ENCODE measurements around the gene SMC6.

The SMC6 gene

DNA sequence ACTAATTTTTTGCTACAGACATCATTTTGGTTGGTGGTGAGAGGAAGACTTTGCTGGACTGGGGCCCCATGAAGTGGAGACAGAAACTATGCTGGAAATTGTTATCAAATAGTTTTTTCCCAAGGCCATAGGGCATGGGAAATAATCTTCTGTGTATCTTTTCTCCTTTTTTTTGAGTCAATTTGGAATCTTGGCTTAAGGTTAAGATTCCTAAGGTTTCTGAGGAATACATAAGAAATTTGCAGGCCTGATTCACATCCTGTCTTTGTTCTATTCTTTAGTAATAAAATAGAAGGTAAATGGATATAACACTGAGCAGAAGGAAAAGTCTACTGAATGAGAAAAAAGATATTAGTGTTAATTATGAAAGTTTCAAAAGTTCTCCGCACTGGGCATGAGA lies 16.6 kb downstream of the SMC6 start:
- Histone ChIP-seq H3K4me1 (ENCODE audit: control insufficient read depth, low read depth, low read length) (no peaks in the 10 kb centered on the region), H3K27ac (ENCODE audit: low read length) (no peak overlapping the region), H3K9ac (ENCODE audit: low read length) (no peak overlapping the region), H3K9me3 (ENCODE audit: control insufficient read depth, low read depth, low read length) (no peaks in the 10 kb centered on the region), H3K4me3 (ENCODE audit: low read length) (no peak overlapping the region), H3K27me3 (ENCODE audit: control insufficient read depth, insufficient read depth, low read length) (no peaks in the 10 kb centered on the region), H3K36me3 (ENCODE audit: control insufficient read depth, low read depth, low read length) (peaks cover 78% of the 10 kb centered on the region)

DNA sequence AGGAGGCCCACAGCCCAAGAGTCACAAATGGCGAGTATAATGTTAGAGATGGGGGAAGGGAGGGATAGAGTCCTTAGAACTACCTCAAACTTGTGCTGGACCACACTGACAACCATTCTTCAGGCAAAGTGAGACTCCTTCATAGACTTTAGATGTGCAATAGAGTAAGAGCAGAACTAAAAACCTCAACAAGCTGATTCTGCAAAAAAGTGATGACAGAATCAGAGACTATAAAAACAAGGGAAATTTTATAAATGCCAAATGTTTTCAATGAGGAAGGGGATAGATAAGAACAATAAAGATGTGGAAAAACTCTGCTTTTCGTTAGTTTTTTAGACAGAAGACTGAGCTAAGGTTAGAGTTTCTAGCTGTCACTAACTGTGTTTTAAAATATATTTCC lies 17.7 kb downstream of the SMC6 start:
- Histone ChIP-seq H3K36me3 (ENCODE audit: control insufficient read depth, low read depth, low read length) (peaks cover 80% of the 10 kb centered on the region), H3K27me3 (ENCODE audit: control insufficient read depth, insufficient read depth, low read length) (no peaks in the 10 kb centered on the region), H3K9me3 (ENCODE audit: control insufficient read depth, low read depth, low read length) (no peaks in the 10 kb centered on the region), H3K4me1 (ENCODE audit: control insufficient read depth, low read depth, low read length) (no peaks in the 10 kb centered on the region), H3K27ac (ENCODE audit: low read length) (no peak overlapping the region), H3K4me3 (ENCODE audit: low read length) (no peak overlapping the region), H3K9ac (ENCODE audit: low read length) (no peak overlapping the region)

DNA sequence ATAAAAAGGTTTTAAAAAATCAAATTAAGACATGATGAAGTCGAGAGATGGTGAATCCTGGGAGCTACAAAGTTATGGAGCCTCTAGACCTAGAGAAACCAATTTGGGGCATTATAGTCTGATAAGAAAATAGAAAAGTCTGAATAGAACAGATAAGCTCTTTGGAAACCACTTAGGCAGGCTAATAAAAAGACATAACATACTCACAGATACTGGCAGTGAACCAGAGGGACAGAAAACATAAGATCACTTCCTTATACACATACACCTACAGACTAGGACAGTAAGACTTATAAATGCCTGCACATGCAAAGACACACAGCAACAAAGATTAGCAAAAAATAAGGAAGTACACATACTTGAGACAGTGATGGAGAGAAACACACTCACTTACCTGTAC lies 20.0 kb downstream of the SMC6 start:
- Histone ChIP-seq H3K27ac (ENCODE audit: low read length) (no peak overlapping the region), H3K36me3 (ENCODE audit: control insufficient read depth, low read depth, low read length) (peaks cover 78% of the 10 kb centered on the region), H3K9ac (ENCODE audit: low read length) (no peak overlapping the region), H3K4me3 (ENCODE audit: low read length) (no peak overlapping the region), H3K9me3 (ENCODE audit: control insufficient read depth, low read depth, low read length) (no peaks in the 10 kb centered on the region), H3K4me1 (ENCODE audit: control insufficient read depth, low read depth, low read length) (peaks cover 5% of the 10 kb centered on the region), H3K27me3 (ENCODE audit: control insufficient read depth, insufficient read depth, low read length) (no peaks in the 10 kb centered on the region)

DNA sequence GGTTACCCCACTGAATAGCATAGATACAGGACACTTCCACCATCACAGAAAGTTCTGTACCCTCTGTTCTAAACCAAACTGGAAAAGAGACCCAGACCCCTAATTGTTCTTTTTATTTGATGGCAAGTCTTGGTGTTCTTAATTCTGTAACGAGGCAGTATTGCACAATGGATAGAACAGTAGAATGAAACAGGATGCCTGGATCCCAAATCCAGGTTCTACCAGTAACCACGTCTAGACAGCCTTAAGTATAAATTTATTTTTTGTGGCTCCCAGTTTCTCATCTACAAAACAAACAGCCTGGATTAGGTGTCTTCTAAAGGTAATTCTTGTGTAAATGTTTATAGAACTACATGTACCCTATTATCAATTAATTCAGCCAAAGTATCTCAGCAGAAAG lies 23.7 kb downstream of the SMC6 start:
- no peaks in the 10 kb centered on the region for H3K9me3 ChIP-seq (ENCODE audit: control insufficient read depth, low read depth, low read length)
- H3K4me3 ChIP-seq (ENCODE audit: low read length) = no peak overlapping the region
- peaks cover 5% of the 10 kb centered on the region for H3K4me1 ChIP-seq (ENCODE audit: control insufficient read depth, low read depth, low read length)
- H3K27ac ChIP-seq (ENCODE audit: low read length) = no peak overlapping the region
- H3K9ac ChIP-seq (ENCODE audit: low read length) = no peak overlapping the region
- peaks cover 71% of the 10 kb centered on the region for H3K36me3 ChIP-seq (ENCODE audit: control insufficient read depth, low read depth, low read length)
- H3K27me3 ChIP-seq (ENCODE audit: control insufficient read depth, insufficient read depth, low read length) = no peaks in the 10 kb centered on the region

DNA sequence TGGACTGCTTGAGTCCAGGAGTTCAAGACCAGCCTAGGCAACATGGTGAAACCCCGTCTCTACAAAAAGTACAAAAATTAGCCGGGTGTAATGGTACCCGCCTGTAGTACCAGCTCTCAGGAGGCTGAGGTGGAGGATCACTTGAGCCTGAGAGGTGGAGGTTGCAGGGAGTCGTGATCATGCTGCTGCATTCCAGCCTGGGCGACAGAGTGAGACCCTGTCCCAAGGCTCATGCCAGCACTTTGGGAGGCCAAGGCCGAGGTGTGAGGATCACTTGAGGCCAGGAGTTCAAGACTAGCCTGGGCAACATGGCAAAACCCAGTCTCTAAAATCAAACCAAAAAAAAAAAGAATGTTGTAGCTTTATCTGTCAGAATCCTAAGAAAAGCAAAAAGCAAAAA lies 25.4 kb downstream of the SMC6 start:
- Histone ChIP-seq H3K36me3 (ENCODE audit: control insufficient read depth, low read depth, low read length) (peaks cover 70% of the 10 kb centered on the region), H3K9ac (ENCODE audit: low read length) (no peak overlapping the region), H3K9me3 (ENCODE audit: control insufficient read depth, low read depth, low read length) (no peaks in the 10 kb centered on the region), H3K4me1 (ENCODE audit: control insufficient read depth, low read depth, low read length) (peaks cover 5% of the 10 kb centered on the region), H3K27me3 (ENCODE audit: control insufficient read depth, insufficient read depth, low read length) (no peaks in the 10 kb centered on the region), H3K4me3 (ENCODE audit: low read length) (no peak overlapping the region), H3K27ac (ENCODE audit: low read length) (no peak overlapping the region)

DNA sequence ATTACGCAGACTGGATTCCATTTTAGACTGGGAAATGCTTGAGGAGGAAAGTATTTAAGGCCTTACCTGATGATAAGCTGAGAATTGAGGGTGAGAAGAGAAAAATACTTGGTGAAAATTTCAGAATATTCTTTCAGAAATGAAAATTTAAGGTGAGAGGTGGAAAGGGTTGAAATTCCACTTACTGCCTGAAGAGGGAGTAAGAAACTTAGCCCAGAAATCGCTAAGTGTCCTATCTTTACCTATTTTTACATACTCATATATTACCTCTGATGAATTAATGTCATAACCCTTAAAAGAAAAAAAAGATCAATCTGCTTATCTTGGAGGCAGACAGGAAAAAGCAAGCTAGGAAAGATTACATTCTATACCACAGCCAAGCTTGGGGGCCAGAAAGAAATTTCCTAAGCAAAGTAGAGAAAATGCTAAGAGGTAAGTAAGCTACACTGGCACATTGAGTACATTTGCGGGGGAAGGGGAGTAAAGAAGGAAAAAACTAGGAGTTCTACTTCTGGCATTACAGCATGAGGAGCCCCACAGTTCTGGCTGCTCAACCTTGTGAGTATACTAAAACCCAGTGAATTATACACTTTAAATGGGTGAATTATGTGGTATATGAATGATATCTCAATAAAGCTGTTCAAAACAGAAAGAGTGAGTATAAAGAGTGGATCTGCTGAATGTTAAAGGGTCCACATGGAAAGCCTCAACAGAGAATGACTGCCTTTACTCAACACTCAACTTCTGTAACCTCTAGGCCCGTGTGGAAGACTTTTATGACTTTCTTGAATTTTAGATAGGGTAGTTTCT lies 33.8 kb downstream of the SMC6 start:
- Histone ChIP-seq H3K27me3 (ENCODE audit: control insufficient read depth, insufficient read depth, low read length) (no peaks in the 10 kb centered on the region), H3K4me1 (ENCODE audit: control insufficient read depth, low read depth, low read length) (no peaks in the 10 kb centered on the region), H3K27ac (ENCODE audit: low read length) (no peak overlapping the region), H3K36me3 (ENCODE audit: control insufficient read depth, low read depth, low read length) (peaks cover 74% of the 10 kb centered on the region), H3K4me3 (ENCODE audit: low read length) (no peak overlapping the region), H3K9me3 (ENCODE audit: control insufficient read depth, low read depth, low read length) (no peaks in the 10 kb centered on the region), H3K9ac (ENCODE audit: low read length) (no peak overlapping the region)

DNA sequence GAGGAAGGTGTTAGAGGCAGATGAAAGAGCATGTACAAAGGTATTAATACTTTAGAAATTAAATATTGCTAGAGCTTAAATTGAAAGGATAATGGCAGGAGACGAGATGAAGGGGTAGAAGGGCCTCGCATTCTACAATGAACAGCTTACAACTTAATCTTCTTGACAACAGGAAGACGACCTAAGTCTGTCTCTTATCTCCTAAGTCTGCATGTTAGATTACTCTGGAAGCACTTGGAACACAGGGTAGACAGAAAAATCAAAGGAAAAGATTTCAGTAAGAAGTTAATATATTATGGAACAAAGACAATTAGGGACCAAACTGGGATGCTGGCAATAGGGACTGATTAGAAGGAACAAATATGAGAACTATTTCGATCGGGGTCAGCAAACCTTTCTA lies 34.9 kb downstream of the SMC6 start:
- no peaks in the 10 kb centered on the region for H3K27me3 ChIP-seq (ENCODE audit: control insufficient read depth, insufficient read depth, low read length)
- no peak overlapping the region for H3K27ac ChIP-seq (ENCODE audit: low read length)
- no peak overlapping the region for H3K4me3 ChIP-seq (ENCODE audit: low read length)
- H3K4me1 ChIP-seq (ENCODE audit: control insufficient read depth, low read depth, low read length) = no peaks in the 10 kb centered on the region
- H3K36me3 ChIP-seq (ENCODE audit: control insufficient read depth, low read depth, low read length) = peaks cover 76% of the 10 kb centered on the region
- H3K9ac ChIP-seq (ENCODE audit: low read length) = no peak overlapping the region
- no peaks in the 10 kb centered on the region for H3K9me3 ChIP-seq (ENCODE audit: control insufficient read depth, low read depth, low read length)

DNA sequence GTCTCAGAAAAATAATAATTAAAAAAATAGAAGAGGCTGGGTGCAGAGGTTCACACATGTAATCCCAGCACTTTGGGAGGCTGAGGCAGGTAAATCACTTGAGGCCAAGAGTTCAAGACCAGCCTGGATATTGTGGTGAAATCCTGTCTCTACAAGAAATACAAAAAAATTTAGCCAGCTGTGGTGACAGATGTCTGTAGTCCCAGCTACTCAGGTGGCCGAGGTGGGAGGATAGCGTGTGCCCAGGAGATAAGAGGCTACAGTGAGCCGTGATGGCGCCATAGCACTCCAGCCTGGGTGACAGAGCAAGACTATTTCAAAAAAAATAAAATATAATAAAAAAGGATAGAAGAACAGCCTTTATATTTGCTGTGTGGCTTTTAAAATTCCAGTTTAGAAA lies 35.9 kb downstream of the SMC6 start:
- Histone ChIP-seq H3K36me3 (ENCODE audit: control insufficient read depth, low read depth, low read length) (peaks cover 77% of the 10 kb centered on the region), H3K9me3 (ENCODE audit: control insufficient read depth, low read depth, low read length) (no peaks in the 10 kb centered on the region), H3K4me3 (ENCODE audit: low read length) (no peak overlapping the region), H3K9ac (ENCODE audit: low read length) (no peak overlapping the region), H3K27me3 (ENCODE audit: control insufficient read depth, insufficient read depth, low read length) (no peaks in the 10 kb centered on the region), H3K27ac (ENCODE audit: low read length) (no peak overlapping the region), H3K4me1 (ENCODE audit: control insufficient read depth, low read depth, low read length) (no peaks in the 10 kb centered on the region)

DNA sequence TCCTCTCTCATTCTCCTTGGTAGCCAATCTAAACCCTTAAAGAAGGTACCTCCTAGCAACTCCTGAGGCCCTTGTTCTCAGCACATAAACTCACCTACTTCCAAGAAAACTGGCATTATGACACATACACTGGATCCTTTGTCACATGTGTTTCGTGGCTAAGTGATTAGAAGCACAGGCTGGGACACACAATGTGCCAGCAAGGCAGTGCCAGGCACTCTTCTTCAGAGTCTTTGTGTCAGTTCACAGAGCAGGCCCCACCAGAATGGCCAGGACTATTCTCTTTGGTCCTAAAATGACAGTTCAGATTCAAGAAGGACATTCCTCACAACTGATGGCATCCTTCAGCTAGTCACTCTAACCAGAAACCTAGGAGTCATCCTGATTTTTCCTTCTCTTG lies 40.3 kb downstream of the SMC6 start:
- Histone ChIP-seq H3K36me3 (ENCODE audit: control insufficient read depth, low read depth, low read length) (peaks cover 72% of the 10 kb centered on the region), H3K4me1 (ENCODE audit: control insufficient read depth, low read depth, low read length) (no peaks in the 10 kb centered on the region), H3K9ac (ENCODE audit: low read length) (no peak overlapping the region), H3K27me3 (ENCODE audit: control insufficient read depth, insufficient read depth, low read length) (no peaks in the 10 kb centered on the region), H3K9me3 (ENCODE audit: control insufficient read depth, low read depth, low read length) (no peaks in the 10 kb centered on the region), H3K27ac (ENCODE audit: low read length) (no peak overlapping the region), H3K4me3 (ENCODE audit: low read length) (no peak overlapping the region)

DNA sequence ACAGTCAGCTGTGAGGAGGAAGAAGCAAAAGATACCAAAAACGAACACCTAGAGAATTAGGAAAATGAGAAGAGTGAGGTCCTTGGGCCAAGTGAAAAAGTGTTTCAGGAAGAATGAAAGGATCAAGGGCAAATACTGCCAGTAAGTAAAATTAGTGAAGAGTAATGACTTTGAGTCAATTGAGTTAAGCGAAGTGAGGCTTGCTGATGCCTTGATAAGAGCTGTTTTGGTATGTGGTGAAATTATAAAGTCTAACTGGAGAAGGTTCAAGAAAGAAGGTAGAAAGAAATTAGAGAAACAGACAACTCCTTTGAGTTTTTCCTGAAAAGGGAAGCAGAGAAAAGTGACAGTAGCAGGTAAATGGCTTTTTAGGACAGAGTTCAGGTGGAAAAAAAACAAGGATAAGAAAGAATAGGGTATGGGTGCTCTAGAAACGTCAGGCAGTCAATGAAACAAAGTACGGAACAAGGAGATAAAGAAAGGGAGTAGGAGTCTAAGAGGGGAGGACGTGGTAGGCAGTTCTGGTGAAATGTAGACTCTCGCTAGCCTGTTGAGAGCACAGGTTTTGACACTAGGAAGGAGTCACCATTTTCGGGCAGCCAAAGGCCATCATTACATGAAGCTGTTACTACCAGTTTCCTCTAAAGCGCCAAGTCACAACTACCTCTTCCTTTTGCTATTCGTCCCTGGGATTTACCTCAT lies 42.9 kb downstream of the SMC6 start:
- Histone ChIP-seq H3K4me1 (ENCODE audit: control insufficient read depth, low read depth, low read length) (no peaks in the 10 kb centered on the region), H3K9me3 (ENCODE audit: control insufficient read depth, low read depth, low read length) (no peaks in the 10 kb centered on the region), H3K27me3 (ENCODE audit: control insufficient read depth, insufficient read depth, low read length) (no peaks in the 10 kb centered on the region), H3K9ac (ENCODE audit: low read length) (no peak overlapping the region), H3K4me3 (ENCODE audit: low read length) (no peak overlapping the region), H3K36me3 (ENCODE audit: control insufficient read depth, low read depth, low read length) (peaks cover 80% of the 10 kb centered on the region), H3K27ac (ENCODE audit: low read length) (no peak overlapping the region)

DNA sequence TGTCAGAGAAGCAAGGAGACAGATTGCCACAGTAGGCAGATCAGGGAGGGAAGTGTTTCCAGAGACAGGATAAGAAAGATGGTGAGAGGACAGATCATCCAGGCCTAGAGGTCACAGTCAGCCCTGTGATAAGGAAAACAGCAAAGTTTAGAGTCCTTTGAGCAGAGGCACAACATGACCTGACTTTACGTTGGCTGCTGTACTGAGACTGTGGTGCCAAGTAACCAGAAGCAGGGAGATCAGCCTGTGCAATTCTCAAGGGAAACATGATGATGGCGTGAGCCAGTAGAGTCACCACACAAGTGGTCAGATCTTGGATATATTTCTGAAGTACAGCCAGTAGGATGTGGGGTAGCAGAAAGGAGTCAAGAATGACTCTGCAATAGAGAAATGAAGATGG lies 43.7 kb downstream of the SMC6 start:
- no peaks in the 10 kb centered on the region for H3K9me3 ChIP-seq (ENCODE audit: control insufficient read depth, low read depth, low read length)
- H3K27me3 ChIP-seq (ENCODE audit: control insufficient read depth, insufficient read depth, low read length) = no peaks in the 10 kb centered on the region
- peaks cover 80% of the 10 kb centered on the region for H3K36me3 ChIP-seq (ENCODE audit: control insufficient read depth, low read depth, low read length)
- H3K27ac ChIP-seq (ENCODE audit: low read length) = no peak overlapping the region
- no peaks in the 10 kb centered on the region for H3K4me1 ChIP-seq (ENCODE audit: control insufficient read depth, low read depth, low read length)
- H3K9ac ChIP-seq (ENCODE audit: low read length) = no peak overlapping the region
- H3K4me3 ChIP-seq (ENCODE audit: low read length) = no peak overlapping the region

DNA sequence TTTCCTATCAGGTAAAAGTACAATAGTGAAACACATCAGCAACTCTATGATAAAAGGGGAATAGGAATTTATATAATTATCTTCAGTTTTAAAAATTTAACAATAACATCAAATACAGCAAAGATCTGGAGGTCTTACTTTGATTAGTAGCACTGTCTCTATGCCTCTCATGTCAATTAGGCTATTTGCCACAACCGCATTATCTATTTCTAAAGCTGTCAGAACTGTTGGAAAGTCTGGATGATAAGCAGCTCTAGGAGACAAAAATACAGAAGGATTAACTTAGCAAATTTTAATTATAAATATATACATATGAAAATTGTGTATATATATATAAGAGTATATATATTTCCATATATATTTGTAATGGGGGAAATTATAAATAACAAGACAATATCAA lies 45.1 kb downstream of the SMC6 start:
- Histone ChIP-seq H3K9me3 (ENCODE audit: control insufficient read depth, low read depth, low read length) (no peaks in the 10 kb centered on the region), H3K27ac (ENCODE audit: low read length) (no peak overlapping the region), H3K27me3 (ENCODE audit: control insufficient read depth, insufficient read depth, low read length) (no peaks in the 10 kb centered on the region), H3K4me3 (ENCODE audit: low read length) (no peak overlapping the region), H3K4me1 (ENCODE audit: control insufficient read depth, low read depth, low read length) (no peaks in the 10 kb centered on the region), H3K36me3 (ENCODE audit: control insufficient read depth, low read depth, low read length) (peaks cover 75% of the 10 kb centered on the region), H3K9ac (ENCODE audit: low read length) (no peak overlapping the region)
